Suprapubic skin (tissue), 4 donors: ENCODE data around the gene OPN1MW3. TPM values are rescaled to one million over a fixed set of nuclear protein-coding genes. Genes with fewer than 3 reads are reported as not detected.
A peak's percentile ranks its signal among the peaks of the same experiment; 100 is the strongest.

Experiments
- DNase-seq, 2 donors: peaks; one replicate each; pipeline ENCODE4 v3.0.0-alpha.2; 2019; ENCODE audit warnings: low spot score in 2 of 2
- H3K27ac ChIP-seq: fragments of 200-600 bp; sonication (generic); one replicate; pipeline ENCODE4 v1.5.1; 2019
- H3K27me3 ChIP-seq: fragments of 200-600 bp; sonication (generic); one replicate; pipeline ENCODE4 v1.5.1; 2019
- H3K36me3 ChIP-seq: fragments of 200-600 bp; sonication (generic); one replicate; pipeline ENCODE4 v1.5.1; 2019
- H3K4me1 ChIP-seq: fragments of 200-600 bp; sonication (generic); one replicate; pipeline ENCODE4 v1.5.1; 2019
- H3K4me3 ChIP-seq: fragments of 200-600 bp; sonication (generic); one replicate; pipeline ENCODE4 v1.5.1; 2019; ENCODE audit warnings: mild to moderate bottlenecking
- H3K9me3 ChIP-seq: fragments of 200-600 bp; sonication (generic); one replicate; pipeline ENCODE4 v1.5.1; 2019
- EP300 ChIP-seq: sonication (generic); formaldehyde crosslinking; IDR thresholded peaks from one replicate; pipeline ENCODE4 v1.6.1; 2017; ENCODE audit warnings: antibody characterized with exemption
- POLR2A ChIP-seq, 2 donors: fragments of 450-650 bp; IDR thresholded peaks; one replicate each; pipeline ENCODE4 v1.6.1; 2017; ENCODE audit warnings: antibody characterized with exemption in 2 of 2, mild to moderate bottlenecking in 2 of 2, moderate library complexity in 2 of 2
- POLR2AphosphoS5 ChIP-seq, 3 donors: sonication (generic); formaldehyde crosslinking; IDR thresholded peaks; one replicate each; pipeline ENCODE4 v1.6.1; 2017; ENCODE audit warnings: antibody characterized with exemption in 3 of 3
- WGBS: methylation state at CpG from one replicate; pipeline ENCODE4 v1.1.5; 2018; 5-methylcytosine and 5-hydroxymethylcytosine counted together
- total RNA-seq, 4 donors: library from RNA; depleted of rRNA; stranded (reverse); fragments of >200 nt; gene quantifications; one replicate each; pipeline ENCODE4 v1.1.0, GENCODE V29; 2016
- TF ChIP-seq, protein P1 (sequence below), 2 donors: fragments of 200-600 bp in 1 of 2; fragments of 450-650 bp in 1 of 2; sonication (generic) in 1 of 2; IDR thresholded peaks; one replicate each; pipeline ENCODE4 v1.5.1; 2016 to 2019; ENCODE audit warnings: antibody characterized with exemption in 2 of 2, mild to moderate bottlenecking in 1 of 2, moderate library complexity in 1 of 2

Gene OPN1MW3
- total RNA-seq, 4 donors from 2014 or later = not detected

DNA sequence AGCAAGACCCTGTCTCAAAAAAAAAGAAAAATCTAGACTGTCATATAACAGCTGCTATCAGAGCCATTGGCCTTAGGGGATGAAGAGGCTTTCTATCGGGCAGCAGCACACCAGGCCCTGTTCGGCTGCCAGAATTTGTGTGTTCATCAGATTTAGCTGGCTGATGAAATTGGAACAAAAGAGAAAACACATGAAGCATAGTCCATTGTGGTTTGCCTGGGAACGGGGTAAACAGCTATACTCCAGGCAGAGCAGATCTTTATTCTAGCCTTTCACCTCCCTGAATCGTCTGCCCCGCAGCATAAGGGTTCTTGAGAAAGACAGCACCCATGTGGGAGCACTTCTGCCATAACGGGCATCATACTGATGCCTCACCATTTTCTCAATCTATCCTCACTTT, 49.8 kb downstream of the OPN1MW3 start:
- Histone ChIP-seq H3K27ac (no peak overlapping the region), H3K27me3 (no peaks in the 10 kb centered on the region)
- TF ChIP-seq EP300 (no peak), POLR2A (IDR thresholded peaks at IDR 0.05) (no peak), POLR2AphosphoS5 (IDR thresholded peaks at IDR 0.05) (no peak)
- TF ChIP-seq, protein P1, sequence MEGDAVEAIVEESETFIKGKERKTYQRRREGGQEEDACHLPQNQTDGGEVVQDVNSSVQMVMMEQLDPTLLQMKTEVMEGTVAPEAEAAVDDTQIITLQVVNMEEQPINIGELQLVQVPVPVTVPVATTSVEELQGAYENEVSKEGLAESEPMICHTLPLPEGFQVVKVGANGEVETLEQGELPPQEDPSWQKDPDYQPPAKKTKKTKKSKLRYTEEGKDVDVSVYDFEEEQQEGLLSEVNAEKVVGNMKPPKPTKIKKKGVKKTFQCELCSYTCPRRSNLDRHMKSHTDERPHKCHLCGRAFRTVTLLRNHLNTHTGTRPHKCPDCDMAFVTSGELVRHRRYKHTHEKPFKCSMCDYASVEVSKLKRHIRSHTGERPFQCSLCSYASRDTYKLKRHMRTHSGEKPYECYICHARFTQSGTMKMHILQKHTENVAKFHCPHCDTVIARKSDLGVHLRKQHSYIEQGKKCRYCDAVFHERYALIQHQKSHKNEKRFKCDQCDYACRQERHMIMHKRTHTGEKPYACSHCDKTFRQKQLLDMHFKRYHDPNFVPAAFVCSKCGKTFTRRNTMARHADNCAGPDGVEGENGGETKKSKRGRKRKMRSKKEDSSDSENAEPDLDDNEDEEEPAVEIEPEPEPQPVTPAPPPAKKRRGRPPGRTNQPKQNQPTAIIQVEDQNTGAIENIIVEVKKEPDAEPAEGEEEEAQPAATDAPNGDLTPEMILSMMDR (IDR thresholded peaks at IDR 0.05) = no peak

DNA sequence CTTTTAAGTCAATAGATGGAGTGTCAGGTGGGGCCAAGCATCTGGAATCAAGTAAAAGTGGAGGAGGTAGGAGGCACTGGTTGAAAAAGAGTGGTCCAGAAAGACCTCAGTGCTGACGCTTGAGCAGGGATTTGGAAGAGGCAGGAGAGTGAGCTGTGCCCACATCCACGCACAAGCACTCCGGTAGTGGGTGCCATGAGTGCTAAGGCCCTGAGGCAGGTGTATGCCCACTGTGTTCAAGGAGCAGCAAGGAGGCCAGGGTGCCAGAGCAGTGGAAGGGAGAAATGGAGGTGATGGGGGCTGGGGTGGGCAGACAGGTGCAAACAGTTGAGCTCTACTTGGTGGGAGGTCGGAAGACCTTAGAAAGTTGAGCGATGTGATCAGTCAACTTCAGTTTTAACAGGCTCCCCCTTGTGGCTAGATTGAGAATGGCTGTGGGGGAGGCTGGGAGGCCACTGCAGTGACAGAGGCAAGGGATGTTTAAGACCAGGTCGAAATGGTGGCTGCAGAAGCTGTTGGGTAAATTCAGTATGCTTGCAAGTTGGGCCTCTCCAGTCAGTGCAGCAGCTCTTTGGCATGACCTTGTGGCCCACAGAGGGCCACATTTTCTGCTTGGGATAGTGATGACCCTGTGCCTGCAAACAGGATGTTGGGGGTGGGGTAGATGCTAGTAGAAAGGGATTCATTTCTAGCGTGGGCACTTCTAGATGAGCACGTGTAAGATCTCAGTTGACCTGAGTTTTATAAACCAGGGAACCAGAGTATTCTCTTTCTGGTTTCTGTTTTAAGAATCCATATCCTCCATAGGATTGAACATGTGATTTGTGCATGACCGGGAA, 50.9 kb downstream of the OPN1MW3 start:
- peak; percentile 78 for DNase-seq
- Histone ChIP-seq H3K36me3 (no peaks in the 10 kb centered on the region), H3K4me3 (no peak overlapping the region), H3K4me1 (no peaks in the 10 kb centered on the region), H3K27me3 (no peaks in the 10 kb centered on the region), H3K9me3 (no peaks in the 10 kb centered on the region), H3K27ac (no peak overlapping the region)
- no peak for TF ChIP-seq POLR2AphosphoS5 (IDR thresholded peaks at IDR 0.05)
- TF ChIP-seq, protein P1 (IDR thresholded peaks at IDR 0.05) = peak; percentile 57 to 58
- TF ChIP-seq POLR2A (IDR thresholded peaks at IDR 0.05) = no peak
- 62% methylated on average over 9 of the region's 9 CpGs for WGBS

More for the DNA sequence above, 49.8 kb downstream of the OPN1MW3 start:
- no peak overlapping the region for H3K4me3 ChIP-seq
- H3K4me1 ChIP-seq = no peaks in the 10 kb centered on the region
- no peaks in the 10 kb centered on the region for H3K9me3 ChIP-seq
- H3K36me3 ChIP-seq = no peaks in the 10 kb centered on the region
- no peak for DNase-seq
- 84% methylated on average over 6 of the region's 6 CpGs for WGBS

DNA sequence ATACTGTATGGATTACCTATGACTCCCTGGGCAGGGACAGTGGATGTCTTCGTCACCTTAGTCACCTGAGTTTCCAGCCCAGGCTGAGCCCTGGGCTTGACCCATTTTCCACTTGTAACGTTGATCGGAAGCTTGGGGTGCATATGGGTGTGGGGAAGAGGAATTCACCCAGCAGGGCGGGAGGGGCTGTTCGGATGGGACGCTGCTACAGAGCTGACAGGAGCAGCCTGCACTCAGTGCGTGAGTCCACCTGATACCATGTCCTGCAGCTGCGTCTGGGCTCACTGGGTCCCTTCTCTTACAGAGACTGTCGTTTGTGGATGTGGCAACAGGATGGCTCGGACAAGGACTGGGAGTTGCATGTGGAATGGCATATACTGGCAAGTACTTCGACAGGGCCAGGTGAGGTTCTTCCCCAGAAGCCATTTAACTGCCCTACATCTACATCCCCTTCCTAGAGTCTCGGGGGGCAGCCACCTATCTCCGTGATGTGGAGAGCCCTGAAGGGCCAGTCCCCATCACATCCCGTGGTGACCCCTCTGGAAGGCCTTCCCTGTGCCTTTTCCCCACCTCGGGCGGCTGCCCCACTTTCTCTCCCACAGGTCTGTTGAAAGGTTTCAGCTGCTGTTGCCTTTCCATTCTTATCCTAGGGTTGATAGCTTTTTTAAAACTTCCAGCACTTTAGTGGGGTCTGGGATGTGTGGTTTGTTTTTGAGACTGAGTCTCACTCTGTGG, 51.8 kb downstream of the OPN1MW3 start:
- no peak for DNase-seq
- H3K27ac ChIP-seq = no peak overlapping the region
- no peaks in the 10 kb centered on the region for H3K36me3 ChIP-seq
- no peaks in the 10 kb centered on the region for H3K4me1 ChIP-seq
- no peaks in the 10 kb centered on the region for H3K27me3 ChIP-seq
- TF ChIP-seq POLR2AphosphoS5 (IDR thresholded peaks at IDR 0.05) (no peak), POLR2A (IDR thresholded peaks at IDR 0.05) (no peak), EP300 (no peak)
- TF ChIP-seq, protein P1 (IDR thresholded peaks at IDR 0.05) = no peak
- 89% methylated on average over 10 of the region's 16 CpGs for WGBS
- no peaks in the 10 kb centered on the region for H3K9me3 ChIP-seq
- H3K4me3 ChIP-seq = no peak overlapping the region

DNA sequence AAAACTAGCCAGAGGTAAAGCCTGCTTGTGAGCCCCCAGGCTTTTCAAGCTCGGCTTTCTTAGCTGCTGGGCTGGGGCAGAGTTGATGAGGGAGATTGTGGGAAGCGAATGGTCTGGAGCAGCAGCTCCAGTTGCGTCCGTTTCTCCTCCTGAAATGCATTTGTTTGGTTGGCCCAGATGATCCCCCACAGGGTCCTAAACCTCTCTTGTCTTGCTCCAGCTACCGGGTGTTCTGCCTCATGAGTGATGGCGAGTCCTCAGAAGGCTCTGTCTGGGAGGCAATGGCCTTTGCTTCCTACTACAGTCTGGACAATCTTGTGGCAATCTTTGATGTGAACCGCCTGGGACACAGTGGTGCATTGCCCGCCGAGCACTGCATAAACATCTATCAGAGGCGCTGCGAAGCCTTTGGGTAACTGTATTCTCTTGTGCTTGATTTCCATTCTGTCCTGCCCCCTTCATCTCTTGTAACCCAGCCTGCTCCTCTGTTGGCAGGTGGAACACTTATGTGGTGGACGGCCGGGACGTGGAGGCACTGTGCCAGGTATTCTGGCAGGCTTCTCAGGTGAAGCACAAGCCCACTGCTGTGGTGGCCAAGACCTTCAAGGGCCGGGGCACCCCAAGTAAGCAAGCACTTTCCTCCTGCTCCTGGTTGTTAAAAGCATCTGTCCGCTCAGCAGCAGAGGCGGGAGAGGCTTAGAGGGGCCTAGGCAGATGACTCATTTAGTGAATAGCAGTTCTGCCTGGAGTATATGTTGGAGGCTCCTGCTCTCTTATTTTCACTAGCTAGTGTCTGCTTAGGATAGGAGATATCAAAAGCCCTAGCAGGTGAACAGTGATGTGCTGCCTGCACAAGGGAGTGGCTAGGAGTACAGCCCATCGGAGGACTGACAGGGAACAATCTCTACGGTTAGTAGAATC, 53.5 kb downstream of the OPN1MW3 start:
- WGBS = 86% methylated on average over 19 of the region's 19 CpGs
- H3K27ac ChIP-seq = no peak overlapping the region
- H3K27me3 ChIP-seq = no peaks in the 10 kb centered on the region
- H3K36me3 ChIP-seq = no peaks in the 10 kb centered on the region
- no peaks in the 10 kb centered on the region for H3K9me3 ChIP-seq
- TF ChIP-seq POLR2A (IDR thresholded peaks at IDR 0.05) = no peak
- TF ChIP-seq, protein P1 (IDR thresholded peaks at IDR 0.05) = no peak
- H3K4me3 ChIP-seq = no peak overlapping the region
- no peaks in the 10 kb centered on the region for H3K4me1 ChIP-seq
- DNase-seq = no peak
